Measurements from ENCODE around the gene ABR.
"Not testable (repeated sequence)": the region's sequence is repeated elsewhere in the genome, so short reads cannot be mapped to it uniquely, and the experiment has no call there.

Gene ABR

DNA sequence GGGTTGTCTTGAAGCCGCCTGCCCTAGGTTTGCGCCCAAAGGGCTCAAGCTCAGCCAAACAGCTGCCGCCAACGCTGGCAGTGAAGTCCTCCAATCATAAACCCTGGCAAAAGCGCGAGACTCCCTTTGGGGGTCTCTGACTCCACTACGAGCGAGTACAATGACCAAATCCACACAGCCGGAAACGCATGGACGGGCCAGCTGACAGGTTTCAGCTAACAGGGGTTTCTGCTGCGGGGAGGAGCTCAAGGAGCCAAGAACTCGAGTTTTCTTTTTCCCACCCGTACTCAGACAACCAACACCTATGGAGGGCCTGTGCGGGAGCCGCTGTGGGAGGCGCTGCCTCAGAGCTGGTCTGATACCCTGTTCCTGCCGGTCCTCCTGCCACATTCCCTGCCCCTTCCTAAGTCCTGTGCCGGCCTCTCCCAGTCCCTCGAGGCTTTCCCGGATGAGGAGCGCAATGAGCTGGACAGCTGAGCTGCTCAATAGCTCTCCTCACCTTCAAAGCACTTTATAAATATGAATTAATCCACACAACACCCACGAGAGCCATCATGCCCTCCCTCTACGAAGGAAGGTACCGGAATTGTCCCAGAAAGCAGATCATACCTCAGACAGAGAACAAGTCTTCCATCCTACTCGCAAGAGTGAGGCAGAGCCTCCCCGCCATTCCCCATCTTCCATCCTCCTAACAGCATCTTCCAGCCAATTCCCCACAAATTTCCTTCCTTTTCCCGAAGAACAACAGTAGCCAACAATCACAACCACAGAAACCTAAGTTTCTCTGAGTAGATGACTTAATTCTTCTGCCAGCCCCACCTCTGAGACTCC is 6.1 kb downstream of the ABR start:
- no peak for DNase-seq

DNA sequence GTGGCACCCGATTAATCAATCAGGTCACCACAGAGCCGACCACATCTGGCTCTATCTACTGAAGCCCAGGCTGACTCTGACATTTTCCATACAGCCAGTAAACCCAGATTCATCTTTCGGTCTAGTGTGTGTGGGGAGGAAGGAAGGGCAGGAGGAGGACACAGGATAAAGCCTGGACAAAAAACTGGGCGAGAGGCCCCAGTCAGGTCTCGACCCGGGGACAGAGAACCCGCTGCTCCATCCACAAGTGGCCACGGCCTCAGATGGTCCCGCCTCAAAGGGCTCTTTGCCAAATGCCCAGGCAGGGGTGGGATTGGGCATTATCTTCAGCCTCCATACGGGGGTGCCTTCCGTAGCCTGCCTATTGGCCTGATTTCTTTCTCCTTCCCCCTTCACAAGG is 7.8 kb downstream of the ABR start:
- no peak for DNase-seq

DNA sequence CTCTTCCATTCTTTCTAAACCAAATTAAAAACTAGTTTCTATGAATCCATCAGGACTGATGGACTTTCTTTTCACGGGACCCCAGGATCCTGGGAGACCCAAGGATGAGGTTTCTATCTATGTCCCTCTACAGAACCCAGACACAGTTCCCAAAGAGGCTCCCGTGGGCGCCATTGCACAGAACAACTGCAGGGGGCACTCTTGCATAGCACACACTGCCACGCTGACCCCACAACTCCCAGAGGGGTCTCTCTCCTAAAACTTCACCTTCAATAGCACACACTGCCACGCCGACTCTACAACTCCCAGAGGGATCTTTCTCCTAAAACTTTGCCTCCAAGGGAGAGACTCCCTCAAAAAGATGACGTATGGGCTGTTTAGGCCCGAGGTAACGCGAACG is 9.0 kb downstream of the ABR start:
- no peak for DNase-seq

DNA sequence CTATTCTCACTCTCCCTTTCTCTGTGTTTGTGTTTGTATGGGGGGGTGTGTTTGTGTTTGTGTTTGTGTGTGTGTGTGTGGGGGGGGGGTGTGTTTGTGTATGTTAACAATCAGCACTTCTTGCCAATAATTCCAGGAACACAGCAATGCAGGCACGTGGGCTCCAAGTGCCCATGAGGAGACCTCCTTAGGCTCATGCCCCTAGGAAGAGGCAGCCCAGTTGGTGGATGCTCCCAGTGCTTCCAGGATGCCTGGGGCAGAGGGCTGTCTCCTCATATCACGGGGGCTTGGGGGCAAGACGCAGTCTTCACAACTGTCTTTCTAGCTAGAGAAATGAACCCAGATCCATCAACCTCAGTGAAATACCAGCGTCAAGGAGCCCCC is 9.9 kb downstream of the ABR start:
- DNase-seq = no peak

DNA sequence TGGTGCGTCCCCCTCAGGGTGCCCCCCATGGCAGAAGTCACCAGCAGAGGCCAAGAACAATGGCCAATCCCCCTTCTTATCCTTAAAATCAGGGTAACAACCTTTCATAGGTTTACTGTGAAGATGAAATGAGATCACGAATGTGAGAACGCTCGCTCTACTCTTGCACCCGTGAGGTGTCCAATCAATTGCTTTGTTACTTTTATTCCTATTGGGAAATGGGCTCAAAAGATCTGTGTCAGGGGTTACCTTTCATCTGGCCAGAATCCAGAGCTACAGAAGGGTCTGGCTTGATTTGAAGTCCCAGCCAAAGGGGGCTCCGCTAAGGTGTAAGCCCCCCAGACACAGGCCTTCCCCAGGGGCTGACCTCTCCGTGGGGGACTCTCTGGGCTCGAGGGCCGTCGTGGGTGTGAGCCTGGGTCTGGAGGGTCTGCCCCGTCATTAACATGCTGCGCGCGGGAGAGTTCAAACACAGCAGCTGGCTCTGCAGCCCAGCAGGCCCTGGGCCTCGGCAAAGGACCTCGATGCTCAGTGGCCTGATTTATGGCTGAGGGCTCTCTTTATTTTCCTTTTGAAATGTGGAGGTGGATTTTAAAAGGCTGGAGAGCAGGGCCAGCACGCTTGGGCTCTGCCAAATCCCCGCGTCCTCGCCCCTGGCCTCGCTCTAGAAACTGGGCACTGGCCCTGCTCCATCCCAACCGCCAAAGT is 10.4 kb downstream of the ABR start:
- DNase-seq = no peak

DNA sequence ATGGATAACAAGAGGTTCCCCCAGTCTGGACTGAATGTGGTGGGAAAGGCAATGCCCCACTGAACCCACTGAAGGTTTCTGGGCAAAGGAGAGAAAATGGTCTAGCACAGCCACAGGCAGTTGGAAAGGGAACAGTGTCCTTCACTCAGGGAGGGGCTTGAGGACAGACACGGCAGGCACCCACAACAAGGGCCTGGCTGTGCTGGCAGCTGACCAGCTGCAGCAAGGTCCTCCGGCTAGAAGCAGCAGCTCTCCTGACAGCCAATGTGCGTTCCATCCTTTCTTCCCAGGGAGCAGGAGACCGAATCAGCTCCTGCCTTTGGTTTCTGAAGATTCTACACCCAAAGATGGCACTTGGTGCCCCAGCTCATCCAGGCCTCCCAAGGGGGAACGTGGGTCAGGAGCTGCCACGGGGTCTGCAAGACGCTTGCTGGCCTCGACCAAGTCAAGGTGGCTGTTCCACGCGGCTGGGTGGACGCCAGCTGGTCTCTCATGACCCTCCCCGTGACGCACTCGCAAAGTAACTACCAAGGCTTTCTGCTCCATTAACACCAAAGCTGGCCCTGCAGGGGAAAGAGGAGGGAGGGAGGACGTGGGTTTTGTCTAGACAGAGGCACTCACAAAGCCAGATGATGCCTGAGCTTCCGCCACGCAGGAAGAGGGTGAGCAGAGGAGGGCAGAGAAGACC is 11.1 kb downstream of the ABR start:
- no peak for DNase-seq

DNA sequence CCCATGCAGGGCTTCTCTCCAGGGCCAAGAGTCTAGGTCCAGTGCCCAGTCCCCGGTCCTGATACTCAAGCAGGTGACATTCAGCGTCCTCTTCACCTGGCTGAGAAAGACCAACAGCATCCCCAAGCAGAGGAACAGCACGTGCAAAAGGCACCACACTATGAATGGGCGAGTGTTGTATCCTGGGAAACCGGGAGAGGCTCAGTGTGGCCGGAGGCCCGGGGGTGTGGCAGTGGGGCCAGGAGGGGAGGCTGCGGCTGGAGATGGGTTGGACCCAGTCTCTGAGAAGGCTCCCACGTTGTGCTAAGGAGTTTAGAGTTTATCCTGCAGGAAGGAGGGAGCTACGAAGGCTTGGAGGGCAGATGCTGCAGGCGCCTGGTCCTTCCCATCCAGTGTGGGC is 13.5 kb downstream of the ABR start:
- DNase-seq = no peak

DNA sequence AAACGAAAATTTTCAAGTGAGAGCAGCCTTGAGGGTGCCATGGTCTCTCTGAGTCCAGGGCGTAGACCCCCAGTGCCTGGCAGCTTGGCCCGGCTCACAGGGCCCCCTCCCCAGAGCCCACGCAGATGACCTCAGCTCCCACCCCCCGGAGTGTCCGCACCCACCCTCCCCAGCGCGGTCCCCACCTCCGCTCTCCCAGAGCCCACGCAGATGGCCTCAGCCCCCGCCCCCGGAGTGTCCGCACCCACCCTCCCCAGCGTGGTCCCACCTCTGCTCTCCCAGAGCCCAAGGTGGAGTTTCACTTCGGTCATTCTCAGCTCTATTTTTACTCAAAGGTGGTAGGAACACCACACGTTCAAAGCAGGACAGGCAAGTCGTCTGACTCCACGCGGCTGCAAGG is 13.9 kb downstream of the ABR start:
- no peak for DNase-seq

DNA sequence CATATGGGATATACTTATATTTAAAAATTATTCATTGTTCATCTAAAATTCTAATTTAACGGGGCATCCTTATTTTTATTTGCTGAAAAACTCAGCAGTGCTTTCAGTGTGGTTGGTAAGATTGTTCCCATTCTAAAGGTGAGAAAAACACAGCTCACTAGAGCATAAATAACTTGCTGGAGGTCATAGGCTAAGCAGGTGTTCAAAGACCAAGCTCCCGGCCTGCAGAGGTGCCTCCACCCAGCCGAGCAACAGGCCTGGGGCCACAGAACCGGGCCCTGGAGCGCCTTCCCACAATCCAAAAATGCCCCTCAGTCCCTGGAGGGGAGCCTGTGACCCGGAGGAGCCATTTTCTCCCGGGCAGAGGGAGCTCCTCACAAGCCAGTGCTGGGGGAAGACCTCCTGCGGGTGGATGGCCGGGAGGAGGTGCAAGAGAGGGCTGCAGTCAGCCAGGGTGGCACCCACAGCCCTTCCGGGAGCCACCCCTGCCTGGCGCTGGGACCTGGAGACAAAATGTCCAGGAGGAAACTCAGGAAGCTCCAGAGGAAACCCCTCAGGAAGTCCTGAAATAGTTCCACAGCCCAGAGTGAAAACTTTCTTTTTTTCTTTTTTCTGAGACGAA is 14.7 kb downstream of the ABR start:
- DNase-seq = no peak

DNA sequence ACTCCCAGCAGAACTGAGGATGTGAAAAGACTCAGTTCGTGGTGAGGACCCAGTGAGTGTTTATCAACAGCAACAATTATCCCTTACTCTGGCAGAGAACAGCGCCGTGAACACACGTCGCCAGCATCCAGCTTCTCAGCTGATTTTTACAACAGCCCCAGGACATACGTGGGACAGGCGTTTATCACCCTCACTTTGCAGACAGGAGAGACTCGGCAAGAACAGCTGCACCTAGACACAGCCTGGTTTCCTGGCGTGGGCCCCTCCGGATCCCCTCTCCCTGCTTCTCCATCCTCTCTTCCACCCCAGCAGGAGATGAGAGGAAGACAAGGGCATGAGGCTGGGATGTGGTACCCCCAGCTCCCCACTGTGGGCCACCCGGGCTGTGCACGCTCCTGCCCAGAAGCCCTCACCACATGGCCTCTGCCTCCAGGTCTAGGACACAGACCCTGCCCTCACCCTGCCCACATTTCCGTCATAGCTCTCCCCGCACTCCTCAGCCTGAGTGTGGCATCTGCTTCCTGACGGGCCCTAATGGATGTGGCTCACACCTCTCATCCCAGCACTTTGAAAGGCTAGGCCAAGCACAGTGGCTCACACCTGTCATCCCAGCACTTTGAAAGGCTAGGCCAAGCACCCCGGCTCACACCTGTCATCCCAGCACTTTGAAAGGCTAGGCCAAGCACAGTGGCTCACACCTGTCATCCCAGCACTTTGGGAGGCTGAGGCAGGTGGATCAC is 17.5 kb downstream of the ABR start:
- DNase-seq = no peak

DNA sequence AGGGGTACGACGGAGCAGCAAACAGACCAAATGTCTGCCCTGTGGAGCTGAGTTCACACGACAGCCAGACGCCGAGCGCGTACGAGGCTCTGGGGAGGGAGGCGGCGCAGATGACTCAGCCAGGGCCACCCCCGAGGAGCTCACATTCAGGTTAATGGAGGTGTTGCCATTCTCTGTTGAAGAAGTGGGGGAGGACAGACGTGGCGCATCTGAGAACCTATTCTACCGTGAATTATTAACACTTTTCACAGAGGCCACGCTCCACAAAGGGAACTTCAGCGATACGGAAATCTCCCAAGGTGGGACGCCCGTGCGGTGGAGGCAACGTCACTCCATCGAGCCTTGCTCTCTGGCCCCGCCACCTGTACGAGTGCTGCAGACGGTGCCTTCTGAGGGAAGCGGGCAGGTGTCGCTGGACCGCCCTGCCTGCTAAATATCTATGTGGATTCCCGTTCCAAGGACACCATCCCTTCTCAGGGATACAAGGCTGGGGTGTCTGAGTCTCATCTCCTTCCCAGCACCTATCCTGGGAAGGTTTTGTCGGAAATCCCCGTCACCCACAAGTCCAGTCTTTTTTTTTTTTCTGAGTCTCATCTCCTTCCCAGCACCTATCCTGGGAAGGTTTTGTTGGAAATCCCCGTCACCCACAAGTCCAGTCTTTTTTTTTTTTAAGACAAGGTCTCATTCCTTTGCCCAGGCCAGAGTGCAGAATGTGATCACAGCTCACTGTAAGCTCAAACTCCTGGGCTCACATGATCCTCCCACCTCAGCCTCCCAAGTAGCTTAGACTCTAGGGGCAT is 19.0 kb downstream of the ABR start:
- DNase-seq = no peak

DNA sequence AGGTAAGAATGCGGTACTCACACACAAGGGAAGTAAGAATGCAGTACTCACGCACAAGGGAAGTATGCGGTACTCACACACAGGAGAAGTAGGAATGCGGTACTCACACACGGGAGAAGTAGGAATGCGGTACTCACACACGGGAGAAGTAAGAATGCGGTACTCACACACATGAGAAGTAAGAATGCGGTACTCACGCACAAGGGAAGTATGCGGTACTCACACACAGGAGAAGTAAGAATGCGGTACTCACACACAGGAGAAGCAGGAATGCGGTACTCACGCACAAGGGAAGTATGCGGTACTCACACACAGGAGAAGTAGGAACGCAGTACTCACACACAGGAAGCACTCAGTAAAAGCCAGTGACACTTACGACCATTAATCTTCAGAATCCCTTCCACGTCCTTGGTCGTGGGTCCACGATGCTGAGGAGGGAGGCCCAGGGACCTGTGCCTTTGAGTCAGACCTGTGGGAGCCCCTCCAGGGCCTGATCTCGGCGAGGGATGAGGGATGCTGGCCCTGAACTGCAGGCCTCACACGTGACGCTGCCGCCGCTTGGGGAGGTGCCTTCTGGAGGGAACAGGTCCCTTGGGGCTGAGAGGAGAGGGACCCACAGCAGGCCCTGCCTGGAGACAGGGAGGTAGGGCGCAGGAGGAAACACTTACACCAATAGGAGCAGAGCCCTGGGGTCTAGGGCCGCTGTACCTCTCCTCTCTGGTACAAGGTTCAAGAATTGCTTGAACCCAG is 20.2 kb downstream of the ABR start:
- no peak for DNase-seq

DNA sequence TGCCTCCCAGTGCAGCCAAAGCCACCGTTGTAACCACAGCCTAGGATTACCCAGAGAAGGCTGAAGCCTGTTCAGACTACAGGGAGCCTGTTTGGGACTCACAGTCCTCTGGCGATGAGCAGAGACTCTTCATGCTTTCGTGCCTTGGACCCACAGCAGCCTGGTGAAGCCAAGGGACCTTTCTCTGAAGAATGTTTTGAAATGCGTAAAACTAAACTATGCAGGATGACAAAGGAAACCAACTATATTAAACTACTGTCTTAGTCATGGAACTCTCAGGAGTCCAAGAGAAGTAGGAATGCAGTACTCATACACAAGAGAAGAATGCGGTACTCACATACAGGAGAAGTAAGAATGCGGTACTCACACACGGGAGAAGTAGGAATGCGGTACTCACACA is 20.9 kb downstream of the ABR start:
- no peak for DNase-seq

DNA sequence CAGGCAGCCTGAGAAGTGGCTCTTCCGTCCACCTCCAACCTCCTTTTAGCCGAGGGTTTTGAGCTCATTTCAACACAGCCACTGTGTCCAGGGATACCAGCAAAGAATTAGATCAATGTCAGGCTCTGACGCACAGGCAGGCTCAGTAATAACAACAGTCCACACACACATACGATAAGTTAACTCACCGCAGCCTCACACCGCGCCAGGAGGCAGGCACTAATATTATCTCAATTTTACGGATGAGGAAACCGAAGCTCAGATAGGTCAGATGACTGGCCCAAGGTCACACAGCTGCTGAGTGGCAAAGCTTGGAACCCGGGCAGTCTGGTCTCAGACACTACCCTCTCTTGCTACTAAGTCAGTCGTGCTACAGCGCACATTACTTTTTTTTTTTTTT is 22.9 kb downstream of the ABR start:
- DNase-seq = no peak

DNA sequence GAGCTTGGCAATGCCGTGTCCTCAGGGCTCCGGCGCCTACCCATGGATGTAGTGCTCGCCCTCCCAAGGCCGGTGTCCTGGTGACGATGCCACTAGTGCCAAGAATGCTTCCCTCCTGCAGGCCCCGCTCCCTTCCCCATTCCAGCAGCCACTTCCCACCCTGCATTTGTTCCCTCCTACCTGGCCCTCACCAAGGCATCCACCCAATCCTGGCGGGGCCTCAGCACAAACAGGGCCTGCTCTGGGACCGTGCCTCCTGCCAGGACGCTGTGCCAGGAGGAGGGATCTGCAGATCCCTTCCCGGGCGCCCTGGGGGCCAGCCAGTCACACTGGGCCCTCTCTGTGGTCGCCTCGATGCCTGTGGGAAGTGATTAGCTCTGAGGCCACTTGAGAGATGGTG is 25.1 kb downstream of the ABR start:
- no peak for DNase-seq

DNA sequence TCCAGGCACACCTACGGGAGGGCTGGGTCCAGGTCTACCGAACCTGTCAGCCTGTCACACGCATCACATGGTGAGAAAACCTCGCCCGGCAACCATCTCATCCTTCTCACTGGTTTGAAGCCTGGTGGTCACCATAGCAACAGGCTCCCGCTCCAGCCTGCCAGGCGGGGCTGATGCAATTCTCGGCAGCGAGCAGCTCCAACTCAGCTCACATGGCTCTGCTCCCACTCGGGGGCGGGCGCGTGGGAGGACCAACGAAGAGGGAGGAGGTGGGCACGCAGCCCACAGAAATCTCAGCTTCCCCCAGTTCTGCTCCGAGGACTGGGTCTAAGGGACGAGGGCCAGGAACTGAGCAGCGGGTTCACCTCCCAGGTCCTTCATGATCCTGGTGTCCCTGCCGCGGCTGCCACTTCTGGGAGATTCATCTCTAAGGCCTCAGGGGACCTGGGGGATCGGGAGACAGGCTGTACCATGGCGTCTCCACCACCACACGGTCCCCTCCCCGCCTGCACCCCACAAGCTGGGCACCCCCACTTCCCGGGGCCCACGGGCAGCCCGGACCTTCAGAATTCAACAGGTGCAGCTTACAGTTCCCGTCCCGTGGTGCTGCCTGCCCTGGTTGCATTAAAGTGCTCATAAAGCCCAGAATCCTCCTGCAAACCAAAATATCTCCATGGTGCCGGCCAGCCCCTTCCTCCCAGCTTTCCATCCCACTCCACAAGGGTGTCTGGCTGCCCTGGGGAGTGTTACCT is 25.8 kb downstream of the ABR start:
- DNase-seq = no peak

DNA sequence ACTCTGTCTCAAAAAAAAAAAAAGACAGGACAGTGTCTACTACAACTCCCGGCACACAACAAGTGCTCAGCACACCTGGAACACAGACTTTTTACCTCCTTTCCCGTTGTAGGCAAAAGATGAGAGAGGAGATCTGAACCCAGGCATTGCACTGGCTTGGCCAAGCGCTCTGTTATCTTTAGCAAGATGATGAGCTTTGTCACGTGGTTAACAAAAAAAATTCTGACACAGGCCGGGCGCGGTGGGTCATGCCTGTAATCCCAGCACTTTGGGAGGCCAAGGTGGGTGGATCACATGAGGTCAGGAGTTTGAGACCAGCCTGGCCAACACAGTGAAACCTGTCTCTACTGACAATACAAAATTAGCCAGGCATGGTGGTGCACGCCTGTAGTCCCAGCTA is 27.2 kb downstream of the ABR start:
- DNase-seq = not testable (repeated sequence)

DNA sequence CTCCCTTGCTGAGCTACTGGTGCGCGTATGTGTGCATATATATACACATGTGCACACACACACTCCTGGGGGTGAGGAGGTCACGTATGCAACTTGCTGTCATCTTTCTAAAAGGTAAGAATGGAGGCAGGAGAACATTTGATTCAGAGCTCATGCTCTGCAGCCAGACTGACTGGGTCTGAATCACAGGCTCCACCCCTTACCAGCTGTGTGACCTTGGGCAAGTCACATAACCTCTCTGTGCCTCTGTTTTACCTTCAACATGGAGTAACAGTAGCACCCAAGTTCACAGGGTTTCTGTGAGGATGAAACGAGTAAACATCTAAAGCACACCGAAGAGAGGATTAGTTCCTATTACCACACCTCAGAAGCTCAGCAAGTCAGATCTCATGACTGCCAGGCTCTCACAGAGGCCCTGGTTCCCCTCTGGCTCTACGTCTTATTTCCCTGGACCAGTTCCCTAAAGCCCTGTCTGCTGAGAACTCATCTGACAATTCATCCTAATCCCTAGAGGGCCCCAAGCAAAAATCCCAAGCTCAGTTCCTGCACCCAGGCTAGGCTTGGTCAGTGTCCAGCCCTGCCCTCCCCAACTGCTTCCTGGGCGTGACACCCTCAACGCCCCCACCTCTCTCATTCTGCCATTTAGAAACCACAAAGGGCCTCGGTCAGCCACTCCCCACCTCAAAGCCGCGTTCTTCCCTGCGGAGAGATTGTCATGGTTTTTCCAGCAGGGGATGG is 28.7 kb downstream of the ABR start:
- DNase-seq = no peak

DNA sequence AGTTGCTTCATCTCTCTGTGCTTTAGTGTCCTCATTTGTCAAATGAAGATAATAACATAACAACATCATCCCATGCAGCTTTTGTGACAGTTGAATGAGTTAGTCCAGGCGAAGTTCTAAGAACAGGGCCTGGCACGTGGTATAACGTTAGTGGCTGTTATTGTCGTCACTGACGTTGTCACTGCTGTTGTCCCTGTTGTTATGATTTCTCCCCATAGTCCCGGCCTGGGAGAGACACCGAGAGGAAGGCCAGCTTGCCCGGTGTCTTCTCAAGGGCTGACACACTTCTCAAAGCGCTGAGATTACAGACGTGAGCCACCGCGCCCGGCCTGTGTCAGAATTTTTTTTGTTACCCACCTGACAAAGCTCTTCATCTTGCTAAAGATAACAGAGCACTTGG is 29.9 kb downstream of the ABR start:
- DNase-seq = no peak

DNA sequence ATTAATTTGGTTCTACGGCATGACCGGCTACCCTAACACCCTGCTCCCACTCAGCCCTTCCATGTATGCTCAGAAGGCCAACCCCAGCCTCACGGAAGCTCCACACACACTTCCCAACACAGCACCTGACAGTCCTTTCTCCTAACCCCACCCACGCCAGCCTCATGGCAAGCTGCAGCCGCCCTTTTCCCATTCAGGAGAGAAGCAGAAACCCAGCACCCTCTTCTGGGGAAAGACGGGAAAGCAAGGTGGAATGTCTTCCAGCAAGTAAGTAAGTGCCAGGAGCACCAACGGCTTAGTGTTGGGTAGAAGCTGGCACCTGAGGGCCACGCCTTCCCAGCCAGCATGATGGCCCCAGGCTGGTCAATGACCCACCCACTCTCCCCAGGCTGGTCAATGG is 32.1 kb downstream of the ABR start:
- DNase-seq = no peak

Measured in effector CD8-positive, alpha-beta T cell (primary cell).